ENCODE data around the gene ZBTB45.

- TF ChIP-seq FOXP2 (optimal IDR thresholded peaks at IDR 0.05; ENCODE audit: control extremely low read depth, extremely low read length, insufficient read depth) (no peak), POLR2AphosphoS5 (IDR thresholded peaks at IDR 0.05; ENCODE audit: borderline replicate concordance, low read depth, low read length) (no peak)
Observed at GRCh38 chr19:58546019-58546530, 26.5 kb upstream of the ZBTB45 start.

All from SK-N-MC (cell line).